Ectodermal cell (in vitro differentiated cells): Measurements from ENCODE around the gene CTNS.
A peak's percentile ranks its signal among the peaks of the same experiment; 100 is the strongest.

Experiments
- H3K27ac ChIP-seq: 2 replicates; pipeline ENCODE4 v1.7.0; 2013; ENCODE audit warnings: mild to moderate bottlenecking, low read depth, low read length; ENCODE audit not compliant: insufficient read depth, poor library complexity, severe bottlenecking
- H3K27me3 ChIP-seq: 2 replicates; pipeline ENCODE4 v1.7.0; 2013; ENCODE audit warnings: mild to moderate bottlenecking, low read length; ENCODE audit not compliant: insufficient read depth, control insufficient read depth, poor library complexity, severe bottlenecking
- H3K36me3 ChIP-seq: one replicate; pipeline ENCODE4 v1.7.0; 2013; ENCODE audit warnings: low read length; ENCODE audit not compliant: control insufficient read depth, insufficient read depth
- H3K4me1 ChIP-seq: one replicate; pipeline ENCODE4 v1.7.0; 2013; ENCODE audit warnings: low read length; ENCODE audit not compliant: control insufficient read depth, insufficient read depth
- H3K4me3 ChIP-seq: 2 replicates; pipeline ENCODE4 v1.7.0; 2013; ENCODE audit warnings: low read depth, low read length, control low read depth; ENCODE audit not compliant: insufficient read depth
- H3K9me3 ChIP-seq: 2 replicates; pipeline ENCODE4 v1.7.0; 2013; ENCODE audit warnings: mild to moderate bottlenecking, low read length, moderate library complexity; ENCODE audit not compliant: control insufficient read depth
- WGBS, 2 experiments: methylation state at CpG; one replicate each; pipeline ENCODE4 v1.1.7; 2013; ENCODE audit warnings: missing lambda C conversion rate in 2 of 2; 5-methylcytosine and 5-hydroxymethylcytosine counted together

Gene CTNS

DNA sequence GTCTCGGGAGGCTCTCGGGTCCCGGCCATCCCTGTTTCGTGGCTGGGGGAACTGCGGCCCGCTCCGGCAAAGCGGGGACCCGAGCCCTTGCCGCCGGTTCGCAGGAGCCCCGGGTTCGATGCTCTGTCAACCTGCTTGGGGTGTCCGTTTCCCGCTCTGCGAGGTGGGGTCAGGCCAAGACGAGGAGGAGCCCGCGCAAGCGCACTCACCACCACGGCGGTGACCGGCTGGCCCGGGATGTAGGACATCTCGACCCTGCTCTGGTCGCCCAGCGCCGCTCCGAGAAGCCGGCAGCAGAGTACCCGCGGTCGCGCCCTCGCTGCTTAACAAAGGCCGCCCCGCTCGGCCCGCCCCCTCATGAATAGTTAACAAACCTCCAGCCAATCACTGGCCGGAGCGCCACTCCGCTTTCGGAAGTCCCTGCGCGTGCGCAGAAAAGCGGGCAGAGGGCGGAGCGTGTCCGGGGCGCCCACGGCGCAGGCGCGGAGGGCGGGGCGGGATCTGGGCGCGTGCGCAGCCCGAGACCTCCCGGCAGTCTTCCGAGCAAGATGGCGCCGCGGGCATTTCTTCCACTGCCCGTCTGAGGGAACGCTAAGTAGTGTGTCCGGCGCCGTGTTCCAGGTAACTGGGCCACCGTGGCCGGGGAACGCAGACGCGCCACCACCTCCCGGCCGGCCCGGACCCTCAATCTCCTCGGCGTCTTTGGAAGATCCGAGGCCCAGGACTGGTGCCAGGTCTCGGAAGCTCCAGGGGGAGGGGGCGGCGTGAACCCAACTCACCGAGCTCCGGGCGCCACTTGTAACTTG, 31.9 kb downstream of the CTNS start, which contains the start of the genes EMC6 and TAX1BP3:
EMC6 (plus strand) TSS at position 534 of the 806 bp plus-strand sequence. CDS start 335 bp downstream, outside the sequence.
TAX1BP3 (minus strand) TSS at position 300 of the 806 bp plus-strand sequence; CDS start at position 248, 52 bp downstream.
- H3K27ac ChIP-seq = peak within 1 kb of the TSS; percentile 95
- H3K27me3 ChIP-seq = no peaks in the 10 kb centered on the region
- H3K9me3 ChIP-seq = no peaks in the 10 kb centered on the region
- peak within 1 kb of the TSS; percentile 94 for H3K4me3 ChIP-seq
- H3K4me1 ChIP-seq = peaks cover 6% of the 10 kb centered on the region
- H3K36me3 ChIP-seq = peaks cover 5% of the 10 kb centered on the region
- 0% methylated on average over 89 of the region's 89 CpGs for WGBS, 2 experiments

DNA sequence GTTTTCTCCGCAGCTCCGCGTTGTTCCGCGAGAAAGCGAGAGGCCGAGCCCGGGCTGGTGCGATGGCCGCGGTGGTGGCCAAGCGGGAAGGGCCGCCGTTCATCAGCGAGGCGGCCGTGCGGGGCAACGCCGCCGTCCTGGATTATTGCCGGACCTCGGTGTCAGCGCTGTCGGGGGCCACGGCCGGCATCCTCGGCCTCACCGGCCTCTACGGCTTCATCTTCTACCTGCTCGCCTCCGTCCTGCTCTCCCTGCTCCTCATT, 32.5 kb downstream of the CTNS start:
- no peaks in the 10 kb centered on the region for H3K27me3 ChIP-seq
- peaks cover 5% of the 10 kb centered on the region for H3K4me1 ChIP-seq
- H3K9me3 ChIP-seq = no peaks in the 10 kb centered on the region
- peak overlapping the region; percentile 19 for H3K27ac ChIP-seq
- 0 to 1% methylated on average over 32 of the region's 32 CpGs for WGBS, 2 experiments
- H3K36me3 ChIP-seq = peaks cover 5% of the 10 kb centered on the region
- peak overlapping the region; percentile 94 for H3K4me3 ChIP-seq

DNA sequence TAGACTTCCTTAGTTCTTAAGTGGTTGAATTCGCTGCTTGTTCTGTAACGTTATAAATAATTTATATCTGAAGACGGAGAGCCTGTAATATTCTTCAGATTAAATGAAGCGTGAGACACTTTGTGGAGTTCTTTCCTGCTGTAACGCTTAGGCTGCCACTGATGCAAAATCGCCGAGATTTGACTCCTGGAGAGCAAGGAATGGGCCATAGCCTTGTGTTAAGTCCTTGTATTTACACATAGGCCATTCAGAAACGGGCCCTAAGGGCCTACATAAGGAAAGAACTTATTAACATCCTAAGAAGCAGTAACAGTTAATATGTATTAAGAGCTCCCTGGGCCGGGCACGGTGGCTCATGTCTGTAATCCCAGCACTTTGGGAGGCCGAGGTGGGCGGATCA, 33.0 kb downstream of the CTNS start:
- Histone ChIP-seq H3K36me3 (peaks cover 2% of the 10 kb centered on the region), H3K27ac (no peak overlapping the region), H3K4me3 (peak overlapping the region; percentile 94), H3K4me1 (peaks cover 5% of the 10 kb centered on the region), H3K9me3 (no peaks in the 10 kb centered on the region), H3K27me3 (no peaks in the 10 kb centered on the region)
- 57% methylated on average over 11 to 12 of the region's 12 CpGs for WGBS, 2 experiments

DNA sequence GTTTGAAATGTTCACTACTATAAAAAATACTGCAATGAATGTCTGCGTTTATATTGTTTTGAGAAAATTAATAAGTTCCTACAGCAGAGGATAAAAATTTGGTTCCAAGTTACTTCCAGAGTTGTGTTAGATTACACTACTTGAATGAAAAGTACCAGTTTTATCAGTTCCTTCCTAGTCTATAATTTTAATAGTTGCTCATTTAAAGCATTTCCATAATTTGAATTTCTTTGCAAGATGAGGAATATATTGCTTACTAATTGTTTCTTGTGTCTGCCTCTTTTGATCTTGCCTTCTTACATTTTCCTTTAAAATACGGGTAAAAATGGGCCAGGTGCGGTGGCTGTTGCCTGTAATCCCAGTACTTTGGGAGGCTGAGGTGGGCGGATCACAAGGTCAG, 36.0 kb downstream of the CTNS start:
- Histone ChIP-seq H3K27ac (no peak overlapping the region), H3K9me3 (no peaks in the 10 kb centered on the region), H3K27me3 (no peaks in the 10 kb centered on the region), H3K4me3 (no peak overlapping the region), H3K36me3 (no peaks in the 10 kb centered on the region), H3K4me1 (peaks cover under 1% of the 10 kb centered on the region)
- 87 to 90% methylated on average over 3 to 4 of the region's 4 CpGs for WGBS, 2 experiments

DNA sequence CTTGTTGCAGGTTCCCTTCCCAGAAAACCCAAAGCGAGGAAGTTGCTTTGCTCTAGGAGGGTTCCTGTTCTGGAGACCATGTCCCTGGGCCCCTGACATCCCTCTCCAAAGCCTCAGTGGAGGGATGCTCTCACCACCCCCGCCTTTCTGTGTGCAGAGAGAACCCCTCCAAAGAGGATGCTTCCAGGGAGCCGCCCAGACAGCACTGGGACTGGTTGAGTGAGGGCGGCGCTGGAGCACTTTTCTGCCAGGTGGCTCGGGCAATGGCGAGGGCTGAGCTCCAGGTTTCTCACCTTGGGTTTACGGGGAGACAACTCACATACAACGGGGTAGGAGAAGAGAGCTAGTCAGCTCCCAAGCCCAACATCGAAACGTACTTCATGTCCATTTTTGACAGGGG, 39.3 kb downstream of the CTNS start:
- 92 to 93% methylated on average over 11 of the region's 11 CpGs for WGBS, 2 experiments

DNA sequence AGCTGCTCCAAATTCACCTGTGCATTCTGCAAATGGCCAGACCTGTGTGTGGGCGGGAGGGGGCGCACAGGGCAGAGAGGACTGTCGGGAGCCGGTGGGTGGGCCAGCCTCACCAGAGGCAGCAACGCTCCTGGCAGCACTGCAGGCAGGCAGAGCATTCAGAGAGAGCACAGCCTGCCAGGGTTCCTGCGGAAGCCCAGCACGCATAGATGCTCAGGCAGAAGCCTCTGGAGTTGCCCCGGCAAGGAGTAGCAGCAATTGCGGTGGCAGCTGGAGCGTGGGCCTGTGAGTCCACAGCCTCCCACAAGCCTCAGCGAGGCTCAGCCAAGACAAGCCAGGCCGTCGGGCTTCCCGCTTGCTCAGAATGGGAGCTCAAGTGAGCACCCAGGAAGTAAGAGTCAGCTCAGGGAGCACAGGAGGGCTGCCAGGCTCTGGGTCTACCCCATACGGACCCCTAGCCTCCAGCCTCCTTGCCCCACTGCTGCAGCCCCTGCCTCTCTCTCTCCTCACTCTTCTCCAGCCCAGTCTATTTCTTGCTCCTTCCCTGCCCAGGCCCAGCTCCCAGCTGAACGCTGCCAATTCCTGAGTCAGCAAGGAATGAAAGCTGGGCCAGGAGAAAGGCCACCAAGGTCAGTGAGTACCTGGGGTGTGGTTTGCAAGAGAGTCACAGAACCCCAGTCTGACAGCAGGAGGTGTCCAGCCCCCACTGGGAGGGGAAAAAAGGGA, 41.7 kb downstream of the CTNS start:
- Histone ChIP-seq H3K4me3 (no peak overlapping the region), H3K27me3 (no peaks in the 10 kb centered on the region), H3K4me1 (no peaks in the 10 kb centered on the region), H3K36me3 (no peaks in the 10 kb centered on the region), H3K27ac (no peak overlapping the region), H3K9me3 (no peaks in the 10 kb centered on the region)
- WGBS, 2 experiments = 57 to 60% methylated on average over 16 of the region's 16 CpGs

More for the DNA sequence above, 39.3 kb downstream of the CTNS start:
- no peaks in the 10 kb centered on the region for H3K36me3 ChIP-seq
- H3K27me3 ChIP-seq = no peaks in the 10 kb centered on the region
- H3K4me3 ChIP-seq = no peak overlapping the region
- no peaks in the 10 kb centered on the region for H3K9me3 ChIP-seq
- no peak overlapping the region for H3K27ac ChIP-seq
- H3K4me1 ChIP-seq = no peaks in the 10 kb centered on the region

DNA sequence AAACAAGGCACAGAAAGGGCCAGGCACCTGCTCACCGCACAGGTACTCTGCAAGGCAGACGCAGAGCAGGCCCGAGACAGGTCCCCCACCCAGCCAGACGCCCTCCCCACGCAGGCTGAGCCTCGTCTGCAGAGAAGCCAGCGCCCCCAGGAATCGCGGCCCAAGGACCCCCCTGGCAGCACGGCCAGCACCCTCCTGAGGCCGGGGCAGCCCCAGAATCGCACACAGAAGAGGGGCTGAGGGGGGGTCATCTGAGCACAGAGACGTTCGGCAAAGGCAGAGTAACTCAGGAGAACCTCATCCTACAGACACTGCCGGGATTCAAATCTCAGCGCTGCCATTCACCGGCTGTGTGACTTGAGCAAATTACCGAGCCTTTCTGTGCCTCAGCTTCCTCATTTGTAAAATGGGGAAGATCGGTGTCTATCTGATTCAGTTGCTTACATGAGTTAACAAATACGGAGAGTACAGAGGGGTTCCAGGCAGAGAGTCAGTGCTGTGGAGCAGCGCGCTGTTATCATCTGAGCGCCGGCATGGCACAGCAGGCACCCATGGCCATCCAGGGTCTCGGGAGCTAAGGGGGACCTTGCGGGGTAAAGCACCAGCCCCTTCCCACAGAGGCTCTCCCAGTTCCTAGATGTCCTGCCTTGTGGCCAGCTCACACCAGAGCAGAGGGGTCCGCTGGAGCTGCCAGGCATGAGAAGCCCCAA, 42.4 kb downstream of the CTNS start:
- no peak overlapping the region for H3K27ac ChIP-seq
- H3K27me3 ChIP-seq = no peaks in the 10 kb centered on the region
- H3K4me1 ChIP-seq = no peaks in the 10 kb centered on the region
- no peak overlapping the region for H3K4me3 ChIP-seq
- H3K9me3 ChIP-seq = no peaks in the 10 kb centered on the region
- no peaks in the 10 kb centered on the region for H3K36me3 ChIP-seq
- WGBS, 2 experiments = 93 to 94% methylated on average over 27 of the region's 27 CpGs

DNA sequence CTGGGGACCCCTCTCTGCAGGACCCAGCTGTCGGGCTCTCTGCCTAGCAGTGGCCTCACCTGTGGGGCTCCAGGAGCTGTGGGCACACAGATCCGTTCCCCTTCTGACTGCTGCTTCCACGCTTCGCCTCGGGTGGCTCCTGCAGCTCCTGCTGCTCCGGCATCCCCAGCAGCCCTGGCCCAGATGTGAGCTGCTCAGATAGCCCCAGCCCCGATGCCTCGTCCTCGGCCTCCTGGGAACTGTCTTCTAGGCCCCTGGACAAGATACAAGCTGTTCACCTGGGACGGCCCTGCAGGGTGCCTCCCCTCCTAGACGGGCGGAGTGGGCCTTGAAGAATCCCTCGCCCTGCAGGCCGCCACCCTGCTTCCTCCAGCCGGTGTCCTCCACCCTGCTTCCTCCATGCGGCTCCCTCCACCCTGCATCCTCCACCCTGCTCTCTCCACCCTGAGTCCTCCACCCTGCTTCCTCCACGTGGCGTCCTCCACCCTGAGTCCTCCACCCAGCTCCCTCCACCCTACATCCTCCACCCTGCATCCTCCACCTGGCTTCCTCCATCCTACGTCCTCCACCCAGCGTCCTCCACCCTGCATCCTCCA, 43.1 kb downstream of the CTNS start:
- Histone ChIP-seq H3K27me3 (no peaks in the 10 kb centered on the region), H3K9me3 (no peaks in the 10 kb centered on the region), H3K4me3 (no peak overlapping the region), H3K4me1 (no peaks in the 10 kb centered on the region), H3K36me3 (no peaks in the 10 kb centered on the region), H3K27ac (no peak overlapping the region)
- 87% methylated on average over 20 of the region's 20 CpGs for WGBS, 2 experiments

DNA sequence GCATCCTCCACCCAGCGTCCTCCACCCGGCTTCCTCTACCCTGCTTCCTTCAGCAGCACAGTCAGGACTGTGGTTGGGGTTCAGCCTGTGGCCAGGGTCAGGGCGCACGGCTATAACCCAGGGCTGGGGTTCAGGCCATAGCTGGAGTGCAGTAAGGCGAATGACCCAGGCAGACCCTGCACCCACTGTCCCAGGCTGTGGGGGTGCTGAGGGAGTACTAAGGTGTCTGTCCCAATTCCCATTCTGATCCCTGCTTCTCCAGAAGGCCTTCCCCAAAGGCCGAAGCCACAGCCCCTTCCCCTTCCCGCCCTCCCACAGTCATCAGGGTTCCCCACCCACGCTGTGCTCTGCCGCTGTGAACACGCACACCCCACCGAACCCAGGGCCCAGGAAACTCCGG, 44.5 kb downstream of the CTNS start:
- Histone ChIP-seq H3K4me3 (no peak overlapping the region), H3K9me3 (no peaks in the 10 kb centered on the region), H3K27ac (no peak overlapping the region), H3K36me3 (no peaks in the 10 kb centered on the region), H3K4me1 (no peaks in the 10 kb centered on the region), H3K27me3 (no peaks in the 10 kb centered on the region)
- 94 to 95% methylated on average over 12 of the region's 12 CpGs for WGBS, 2 experiments

DNA sequence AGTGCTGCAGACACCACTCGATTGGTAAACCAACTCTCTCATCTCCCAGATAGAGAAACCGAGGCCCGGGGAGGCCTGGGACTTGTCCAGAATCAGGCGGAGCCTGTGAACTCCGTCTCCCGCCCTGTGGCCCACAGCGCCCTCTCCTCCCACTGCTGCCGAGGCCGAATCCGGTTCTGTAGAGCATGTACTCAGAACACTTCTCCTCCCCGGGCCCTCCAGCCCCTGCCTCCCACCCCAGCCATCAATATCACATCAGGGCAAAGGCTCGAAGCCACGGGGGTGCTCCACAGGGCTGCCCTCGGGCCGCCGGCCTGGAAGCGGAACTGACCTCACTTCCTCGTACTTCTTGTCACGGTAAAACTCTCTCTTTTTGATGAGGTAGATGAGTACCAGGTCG, 45.0 kb downstream of the CTNS start:
- H3K27me3 ChIP-seq = no peaks in the 10 kb centered on the region
- H3K36me3 ChIP-seq = no peaks in the 10 kb centered on the region
- H3K9me3 ChIP-seq = no peaks in the 10 kb centered on the region
- H3K4me3 ChIP-seq = no peak overlapping the region
- 89 to 91% methylated on average over 20 of the region's 20 CpGs for WGBS, 2 experiments
- H3K27ac ChIP-seq = no peak overlapping the region
- no peaks in the 10 kb centered on the region for H3K4me1 ChIP-seq
